SU-DHL-6 (cell line): ENCODE measurements around the gene ATOH7.

Experiments
- H2AFZ ChIP-seq: fragments of 200-600 bp; sonication (generic); 2 replicates; pipeline ENCODE4 v1.6.1; 2014; ENCODE audit warnings: low read depth, mild to moderate bottlenecking, moderate library complexity, mixed read lengths, antibody characterized with exemption, low read length; ENCODE audit not compliant: severe bottlenecking
- H3F3A ChIP-seq: fragments of 200-600 bp; shearing (Covaris generic); 2 replicates; pipeline ENCODE4 v1.6.0; 2016; ENCODE audit warnings: antibody characterized with exemption, mild to moderate bottlenecking; ENCODE audit not compliant: insufficient read depth
- H3K27ac ChIP-seq: fragments of 200-600 bp; sonication (generic); 2 replicates; pipeline ENCODE4 v1.5.1; 2016; ENCODE audit warnings: low read depth, mild to moderate bottlenecking, low read length, moderate library complexity, mixed read lengths
- H3K27me3 ChIP-seq: fragments of 200-600 bp; sonication (generic), shearing (Covaris generic); 2 replicates; pipeline ENCODE4 v1.6.0; 2014; ENCODE audit warnings: mild to moderate bottlenecking, low read length
- H3K36me3 ChIP-seq: fragments of 200-600 bp; sonication (generic); 2 replicates; pipeline ENCODE4 v1.6.1; 2014; ENCODE audit warnings: mild to moderate bottlenecking, low read length, mixed read lengths
- H3K4me2 ChIP-seq: fragments of 300-600, 200-600 bp; shearing (Covaris generic), sonication (generic); 2 replicates; pipeline ENCODE4 v1.6.0; 2014; ENCODE audit warnings: low read length, low read depth, mild to moderate bottlenecking; ENCODE audit not compliant: poor library complexity, severe bottlenecking
- H3K4me3 ChIP-seq: fragments of 200-600 bp; sonication (generic); 2 replicates; pipeline ENCODE4 v1.5.1; 2014; ENCODE audit warnings: antibody characterized with exemption, low read length, mild to moderate bottlenecking, mixed read lengths; ENCODE audit not compliant: insufficient read depth, poor library complexity, severe bottlenecking
- H3K79me2 ChIP-seq: fragments of 200-600 bp; sonication (generic); 2 replicates; pipeline ENCODE4 v1.6.1; 2014; ENCODE audit warnings: mild to moderate bottlenecking, low read length, moderate library complexity; ENCODE audit not compliant: insufficient read depth
- H3K9ac ChIP-seq: fragments of 200-600 bp; sonication (generic); 2 replicates; pipeline ENCODE4 v1.7.0; 2014; ENCODE audit warnings: mild to moderate bottlenecking, low read length
- H3K9me2 ChIP-seq: fragments of 200-600 bp; sonication (generic); replicated peaks from 2 replicates; pipeline ENCODE4 v1.6.1; 2014; ENCODE audit warnings: low read length; ENCODE audit not compliant: insufficient read depth
- H3K9me3 ChIP-seq: fragments of 200-600 bp; sonication (generic); 2 replicates; pipeline ENCODE4 v1.6.1; 2014; ENCODE audit warnings: low read length, mixed read lengths; ENCODE audit not compliant: insufficient read depth
- H4K20me1 ChIP-seq: fragments of 200-600 bp; sonication (generic); 2 replicates; pipeline ENCODE4 v1.6.1; 2014; ENCODE audit warnings: low read depth, mild to moderate bottlenecking, antibody characterized with exemption, low read length, moderate library complexity, mixed read lengths
- EZH2phosphoT487 ChIP-seq: fragments of 200-600 bp; sonication (generic), shearing (Covaris generic); conservative IDR thresholded peaks from 2 replicates; pipeline ENCODE4 v1.6.1; 2018; ENCODE audit warnings: mild to moderate bottlenecking, antibody characterized with exemption, low read length, moderate library complexity, mixed read lengths
- TF ChIP-seq, protein P1 (sequence below): fragments of 200-600 bp; sonication (generic); IDR thresholded peaks from one replicate; pipeline ENCODE4 v1.5.1; 2017; ENCODE audit warnings: antibody characterized with exemption, mild to moderate bottlenecking, low read length, moderate library complexity; ENCODE audit not compliant: insufficient read depth, poor library complexity, severe bottlenecking

The ATOH7 gene

DNA sequence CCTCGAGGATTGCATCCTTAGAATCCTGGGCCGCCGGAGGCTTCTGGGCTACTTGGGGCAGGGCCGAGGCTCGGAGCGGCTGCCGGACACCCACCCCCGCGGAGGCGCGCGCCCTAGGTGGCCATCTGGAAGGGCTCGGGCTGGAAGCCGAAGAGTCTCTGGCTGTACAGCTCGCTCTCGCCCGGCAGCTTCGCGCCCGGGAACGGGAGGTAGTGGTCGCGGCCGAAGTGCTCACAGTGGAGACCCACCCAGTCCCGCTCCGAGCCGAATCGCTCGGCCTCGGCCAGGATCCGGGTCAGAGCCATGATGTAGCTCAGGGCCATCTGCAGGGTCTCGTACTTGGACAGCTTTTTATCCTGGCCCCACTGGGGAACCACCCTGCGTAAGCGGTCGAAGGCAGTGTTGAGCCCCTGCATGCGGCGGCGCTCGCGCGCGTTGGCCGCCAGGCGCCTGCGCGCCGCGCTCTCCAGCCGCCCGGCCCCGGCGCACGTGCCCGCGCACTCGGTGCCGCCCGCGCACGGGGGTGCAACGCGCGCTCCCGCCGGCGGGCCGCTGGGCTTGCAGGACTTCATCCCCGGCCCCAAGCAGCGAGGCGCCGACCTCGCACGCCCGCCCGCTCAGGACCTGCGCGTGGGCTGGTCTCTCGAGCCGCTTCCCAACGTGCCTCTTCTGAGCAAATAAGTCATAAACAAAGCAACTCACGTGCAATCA, 652 bp downstream of the ATOH7 start:
- Histone ChIP-seq H3F3A (no peaks in the 10 kb centered on the region), H3K9ac (peak overlapping the region; percentile 73), H3K27me3 (no peaks in the 10 kb centered on the region), H3K79me2 (no peaks in the 10 kb centered on the region), H4K20me1 (no peaks in the 10 kb centered on the region), H3K4me3 (peak overlapping the region; percentile 66), H2AFZ (peak overlapping the region; percentile 100), H3K27ac (no peak overlapping the region), H3K36me3 (no peaks in the 10 kb centered on the region), H3K9me3 (no peaks in the 10 kb centered on the region), H3K4me2 (peak overlapping the region; percentile 84), H3K9me2 (no peaks in the 10 kb centered on the region)
- TF ChIP-seq, protein P1, sequence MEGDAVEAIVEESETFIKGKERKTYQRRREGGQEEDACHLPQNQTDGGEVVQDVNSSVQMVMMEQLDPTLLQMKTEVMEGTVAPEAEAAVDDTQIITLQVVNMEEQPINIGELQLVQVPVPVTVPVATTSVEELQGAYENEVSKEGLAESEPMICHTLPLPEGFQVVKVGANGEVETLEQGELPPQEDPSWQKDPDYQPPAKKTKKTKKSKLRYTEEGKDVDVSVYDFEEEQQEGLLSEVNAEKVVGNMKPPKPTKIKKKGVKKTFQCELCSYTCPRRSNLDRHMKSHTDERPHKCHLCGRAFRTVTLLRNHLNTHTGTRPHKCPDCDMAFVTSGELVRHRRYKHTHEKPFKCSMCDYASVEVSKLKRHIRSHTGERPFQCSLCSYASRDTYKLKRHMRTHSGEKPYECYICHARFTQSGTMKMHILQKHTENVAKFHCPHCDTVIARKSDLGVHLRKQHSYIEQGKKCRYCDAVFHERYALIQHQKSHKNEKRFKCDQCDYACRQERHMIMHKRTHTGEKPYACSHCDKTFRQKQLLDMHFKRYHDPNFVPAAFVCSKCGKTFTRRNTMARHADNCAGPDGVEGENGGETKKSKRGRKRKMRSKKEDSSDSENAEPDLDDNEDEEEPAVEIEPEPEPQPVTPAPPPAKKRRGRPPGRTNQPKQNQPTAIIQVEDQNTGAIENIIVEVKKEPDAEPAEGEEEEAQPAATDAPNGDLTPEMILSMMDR, result no peak
- no peak for TF ChIP-seq EZH2phosphoT487

GRCh38 chr10:68230268-68230667, 1.6 kb downstream of the ATOH7 start:
- Histone ChIP-seq H3K79me2 (no peaks in the 10 kb centered on the region), H3K4me2 (peak overlapping the region; percentile 84), H3K27me3 (no peaks in the 10 kb centered on the region), H4K20me1 (no peaks in the 10 kb centered on the region), H2AFZ (no peak overlapping the region), H3K9me2 (no peaks in the 10 kb centered on the region), H3K36me3 (no peaks in the 10 kb centered on the region), H3K27ac (no peak overlapping the region), H3K9me3 (no peaks in the 10 kb centered on the region), H3F3A (no peaks in the 10 kb centered on the region), H3K4me3 (no peak overlapping the region), H3K9ac (0 out of 2 replicates have a peak overlapping the region, but pooled peaks have one; percentile 73)
- TF ChIP-seq, protein P1, result no peak
- no peak for TF ChIP-seq EZH2phosphoT487

DNA sequence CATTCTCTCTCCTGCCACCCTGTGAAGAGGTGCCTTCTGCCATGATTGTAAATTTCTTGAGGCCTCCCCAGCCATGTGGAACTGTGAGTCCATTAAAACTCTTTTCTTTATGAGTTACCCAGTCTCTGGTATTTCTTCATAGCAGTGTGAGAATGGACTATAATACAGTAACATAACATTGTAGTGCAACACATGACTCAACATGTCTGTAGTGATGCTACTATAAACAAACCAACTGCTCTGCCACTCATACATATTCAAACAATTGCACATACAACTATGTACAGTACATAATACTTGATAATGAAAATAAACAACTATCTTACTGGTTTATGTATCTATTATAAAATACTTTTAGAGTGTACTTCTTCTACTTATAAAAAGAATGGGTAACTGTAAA, 7.1 kb downstream of the ATOH7 start:
- Histone ChIP-seq H3K27ac (no peak overlapping the region), H3K9me3 (no peaks in the 10 kb centered on the region), H3K79me2 (no peaks in the 10 kb centered on the region), H3F3A (peaks cover 3% of the 10 kb centered on the region; the same call in 1 of the 2 replicates), H4K20me1 (no peaks in the 10 kb centered on the region), H3K4me2 (no peak overlapping the region), H3K9me2 (no peaks in the 10 kb centered on the region), H3K27me3 (no peaks in the 10 kb centered on the region), H3K4me3 (no peak overlapping the region), H2AFZ (no peak overlapping the region), H3K9ac (no peak overlapping the region), H3K36me3 (no peaks in the 10 kb centered on the region)
- no peak for TF ChIP-seq EZH2phosphoT487
- TF ChIP-seq, protein P1, result no peak
